Measurements from ENCODE around the gene DNHD1. TPM values are rescaled to one million over a fixed set of nuclear protein-coding genes. Genes with fewer than 3 reads are reported as not detected.
A peak's percentile ranks its signal among the peaks of the same experiment; 100 is the strongest.

The DNHD1 gene
- total and polyA plus RNA-seq, 2 of the 13 experiments (the other 11 are each of a cell fraction or from before 2014, with no cell fraction given): 2.7 to 9.3 TPM

- TF ChIP-seq SAP130 (CRISPR knock-in tag; IDR thresholded peaks at IDR 0.05; ENCODE audit: low read depth) (peak; percentile 91), BCL6 (CRISPR knock-in tag; IDR thresholded peaks at IDR 0.05) (no peak), GABPA (IDR thresholded peaks at IDR 0.05; ENCODE audit: low read depth, low read length) (peak; percentile 57), GABPA (CRISPR knock-in tag; IDR thresholded peaks at IDR 0.05; ENCODE audit: low read depth) (peak; percentile 90), HMGXB4 (CRISPR knock-in tag; IDR thresholded peaks at IDR 0.05; ENCODE audit: borderline replicate concordance in 1 of 2, low read depth in 1 of 2) (0 out of 4 replicates have a peak, but pooled peaks have one; percentile 21 to 33), ETV5 (CRISPR knock-in tag; IDR thresholded peaks at IDR 0.05; ENCODE audit: borderline replicate concordance) (peak; percentile 74; the same call in 1 of the 2 replicates), XRCC5 (optimal IDR thresholded peaks at IDR 0.05; ENCODE audit: low read length) (peak; percentile 70), TAF1 (CRISPR knock-in tag; IDR thresholded peaks at IDR 0.05) (peak; percentile 31; the same call in 1 of the 2 replicates), ZFX (CRISPR knock-in tag; IDR thresholded peaks at IDR 0.05; ENCODE audit: low read depth) (peak; percentile 77), MIER3 (CRISPR knock-in tag; IDR thresholded peaks at IDR 0.05; ENCODE audit: borderline replicate concordance) (no peak; the same call in 1 of the 2 replicates), CREBL2 (CRISPR knock-in tag; IDR thresholded peaks at IDR 0.05; ENCODE audit: borderline replicate concordance) (no peak), TFAP4 (IDR thresholded peaks at IDR 0.05; ENCODE audit: borderline replicate concordance, low read depth) (peak; percentile 89), ZBTB7B (CRISPR knock-in tag; IDR thresholded peaks at IDR 0.05) (peak; percentile 51; the same call in 1 of the 2 replicates), CHD2 (IDR thresholded peaks at IDR 0.05; ENCODE audit: low read depth, low read length) (no peak), GTF3A (CRISPR knock-in tag; conservative IDR thresholded peaks at IDR 0.05) (no peak), FOSL2 (CRISPR knock-in tag; IDR thresholded peaks at IDR 0.05) (peak; percentile 88), ZSCAN30 (CRISPR knock-in tag; IDR thresholded peaks at IDR 0.05) (no peak), PTBP1 (IDR thresholded peaks at IDR 0.05; ENCODE audit: low read depth, low read length, poor library complexity, severe bottlenecking) (no peak), ZNF746 (CRISPR knock-in tag; IDR thresholded peaks at IDR 0.05) (no peak), ZMAT3 (CRISPR knock-in tag; conservative IDR thresholded peaks at IDR 0.05) (no peak), ZMAT5 (CRISPR knock-in tag; IDR thresholded peaks at IDR 0.05; ENCODE audit: borderline replicate concordance, low read depth) (no peak), THAP11 (CRISPR knock-in tag; IDR thresholded peaks at IDR 0.05) (peak; percentile 72), FOXK1 (CRISPR knock-in tag; IDR thresholded peaks at IDR 0.05; ENCODE audit: borderline replicate concordance, low read depth) (peak; percentile 54; the same call in 1 of the 2 replicates), ZNF44 (CRISPR knock-in tag; IDR thresholded peaks at IDR 0.05) (no peak), ZNF770 (CRISPR knock-in tag; IDR thresholded peaks at IDR 0.05) (no peak)
Measured at GRCh38 chr11:6606471-6607189, 109.5 kb downstream of the DNHD1 start (continued).

Measured in HepG2 (cell line).